PC-3 (cell line): Measurements from ENCODE around the gene NLE1. TPM values are rescaled to one million over a fixed set of nuclear protein-coding genes. Genes with fewer than 3 reads are reported as not detected.

Source experiments
- ATAC-seq: fragments of 200-7000 bp; cut with Tn5 transposase; 2 replicates; pipeline ENCODE4 v1.9.1; 2020; ENCODE audit warnings: mild to moderate bottlenecking, moderate library complexity
- Bru-seq: library from RNA; stranded (reverse); fragments of 400-500 nt; gene quantifications from one replicate; lab custom pipeline; 2021; lab: Mats Ljungman, UMichigan
- BruChase-seq, 2 experiments: library from RNA; stranded (reverse); fragments of 400-500 nt; gene quantifications; one replicate each; lab custom pipeline; 2021; lab: Mats Ljungman, UMichigan
- BruUV-seq: library from RNA; stranded (reverse); fragments of 400-500 nt; replicated peaks from 2 replicates; lab custom pipeline; 2021; lab: Mats Ljungman, UMichigan
- CTCF ChIA-PET: fragments of 300-600 bp; sonication (Branson Sonifier 250); formaldehyde crosslinking; loops from one replicate; lab custom pipeline; 2022; ENCODE audit warnings: antibody characterized with exemption; lab: Charles Lee
- POLR2A ChIA-PET: fragments of 300-600 bp; sonication (Branson Sonifier 250); formaldehyde crosslinking; loops from one replicate; lab custom pipeline; 2022; ENCODE audit warnings: antibody characterized with exemption; ENCODE audit not compliant: unreplicated experiment; lab: Charles Lee
- DNase-seq: peaks from one replicate; pipeline ENCODE4 v3.0.0-alpha.2; 2015
- H2AFZ ChIP-seq: fragments of 300-600 bp; sonication (generic); 2 replicates; pipeline ENCODE4 v1.6.0; 2016; ENCODE audit warnings: antibody characterized with exemption, low read length
- H3F3A ChIP-seq: fragments of 300-600 bp; sonication (generic); one replicate; pipeline ENCODE4 v1.6.0; 2017; ENCODE audit warnings: antibody characterized with exemption, low read length, control low read depth, mild to moderate bottlenecking; ENCODE audit not compliant: unreplicated experiment
- H3K27ac ChIP-seq: fragments of 300-600 bp; sonication (generic); 2 replicates; pipeline ENCODE4 v1.5.1; 2016; ENCODE audit warnings: mild to moderate bottlenecking, low read length
- H3K27me3 ChIP-seq: fragments of 300-600 bp; sonication (generic); 2 replicates; pipeline ENCODE4 v1.6.1; 2016; ENCODE audit warnings: low read length, mixed read lengths
- H3K36me3 ChIP-seq: fragments of 300-600 bp; sonication (generic); 2 replicates; pipeline ENCODE4 v1.6.1; 2016; ENCODE audit warnings: low read depth, mixed run types, low read length, mixed read lengths
- H3K4me1 ChIP-seq: fragments of 300-600 bp; sonication (generic); 2 replicates; pipeline ENCODE4 v1.5.1; 2016; ENCODE audit warnings: low read length; ENCODE audit not compliant: insufficient read depth
- H3K4me2 ChIP-seq: fragments of 300-600 bp; sonication (generic); 2 replicates; pipeline ENCODE4 v1.6.0; 2016; ENCODE audit warnings: low read length
- H3K4me3 ChIP-seq: fragments of 300-600 bp; sonication (generic); 2 replicates; pipeline ENCODE4 v1.5.1; 2016; ENCODE audit warnings: mild to moderate bottlenecking, low read length, mixed read lengths
- H3K79me2 ChIP-seq: fragments of 300-600 bp; sonication (generic); 2 replicates; pipeline ENCODE4 v1.6.1; 2017; ENCODE audit warnings: low read length, mixed read lengths
- H3K9ac ChIP-seq: fragments of 300-600 bp; sonication (generic); 2 replicates; pipeline ENCODE4 v1.6.0; 2016; ENCODE audit warnings: mild to moderate bottlenecking, low read length
- H3K9me2 ChIP-seq: fragments of 300-600 bp; sonication (generic); replicated peaks from 2 replicates; pipeline ENCODE4 v1.6.1; 2016; ENCODE audit warnings: mixed run types, low read length, mixed read lengths
- H3K9me3 ChIP-seq: fragments of 300-600 bp; sonication (generic); 2 replicates; pipeline ENCODE4 v1.6.1; 2016; ENCODE audit warnings: low read length, mixed read lengths
- H4K20me1 ChIP-seq: fragments of 300-600 bp; sonication (generic); 2 replicates; pipeline ENCODE4 v1.6.1; 2016; ENCODE audit warnings: low read length, mixed read lengths
- CTCF ChIP-seq: fragments of 300-600 bp; sonication (generic); conservative IDR thresholded peaks from 2 replicates; pipeline ENCODE4 v1.5.1; 2017; ENCODE audit warnings: antibody characterized with exemption, low read depth, mild to moderate bottlenecking, low read length
- EZH2 ChIP-seq: fragments of 300-600 bp; sonication (generic); IDR thresholded peaks from one replicate; pipeline ENCODE4 v1.6.1; 2017; ENCODE audit warnings: antibody characterized with exemption, mild to moderate bottlenecking, low read length; ENCODE audit not compliant: unreplicated experiment
- EZH2phosphoT487 ChIP-seq: fragments of 300-600 bp; sonication (generic); IDR thresholded peaks from 2 replicates; pipeline ENCODE4 v1.6.1; 2018; ENCODE audit warnings: mild to moderate bottlenecking, antibody characterized with exemption, low read length, borderline replicate concordance
- intact Hi-C: fragments of 100-400 bp; cut with micrococcal nuclease; formaldehyde crosslinking; loops from 2 replicates; pipeline ENCODE4 v1.9.0; 2023
- long read RNA-seq: library from polyadenylated mRNA; unstranded; transcript quantifications from one replicate; pipeline ENCODE4 v2.0.0, GENCODE V29; 2021; ENCODE audit not compliant: unreplicated experiment
- total RNA-seq: library from RNA; depleted of rRNA; stranded (reverse); fragments of >200 nt; gene quantifications from 2 replicates; pipeline ENCODE4 v1.2.3, GENCODE V29; 2014; rRNA removed

The NLE1 gene
- total RNA-seq (18.6 and 33.5 TPM in 2 replicates), Bru-seq, nascent RNA (percentile 65 among the genes with signal in this experiment), BruChase-seq, experiment 1, labeled RNA remaining after a 6-hour chase (percentile 69 among the genes with signal in this experiment), BruChase-seq, experiment 2, labeled RNA remaining after a 2-hour chase (percentile 64 among the genes with signal in this experiment)
- long read RNA-seq, full-length matches to known transcripts: 8 of 16 reads
- long read RNA-seq, partial matches to known transcripts: 5 of 16 reads
- long read RNA-seq, other reads (novel, unspliced or antisense): 3 of 16 reads

GRCh38 chr17:35141681-35142466 is at the start of gene NLE1:
Gene NLE1 (minus strand): TSS chr17:35142303. CDS start chr17:35142275, 28 bp downstream.
- TSS peak; percentile 70 for BruUV-seq

GRCh38 chr17:35191001-35191695 is 49.0 kb upstream of the NLE1 start:
- TF ChIP-seq EZH2phosphoT487 (no peak), EZH2 (no peak), CTCF (no peak)
- intact Hi-C loops: no loop called here
- Histone ChIP-seq H3K79me2 (no peaks in the 10 kb centered on the region), H3K9me3 (no peaks in the 10 kb centered on the region), H3K27me3 (peaks cover 5% of the 10 kb centered on the region; the same call in 1 of the 2 replicates), H3K9me2 (no peaks in the 10 kb centered on the region), H3K4me2 (no peak overlapping the region), H2AFZ (no peak overlapping the region), H4K20me1 (no peaks in the 10 kb centered on the region), H3K27ac (no peak overlapping the region), H3K4me3 (no peak overlapping the region), H3K36me3 (no peaks in the 10 kb centered on the region), H3K4me1 (no peaks in the 10 kb centered on the region), H3F3A (no peaks in the 10 kb centered on the region), H3K9ac (no peak overlapping the region)
- POLR2A ChIA-PET: no interaction called here
- CTCF ChIA-PET: no interaction called here
- no peak for DNase-seq
- no TSS peak for BruUV-seq
- no peak for ATAC-seq

More at GRCh38 chr17:35141681-35142466, at the start of gene NLE1:
- intact Hi-C loops: no loop called here
- Histone ChIP-seq H4K20me1 (0 out of 2 replicates have a peak, but pooled peaks cover 5% of the 10 kb centered on the region), H3K9me2 (no peaks in the 10 kb centered on the region), H3K9ac (peak within 1 kb of the TSS; percentile 96), H3K4me3 (peak within 1 kb of the TSS; percentile 100), H3K4me2 (peak within 1 kb of the TSS; percentile 92), H3F3A (no peaks in the 10 kb centered on the region), H3K36me3 (peaks cover 18% of the 10 kb centered on the region), H3K79me2 (peaks cover 27% of the 10 kb centered on the region), H2AFZ (peak within 1 kb of the TSS; percentile 86), H3K27me3 (no peaks in the 10 kb centered on the region), H3K27ac (0 out of 2 replicates have a peak within 1 kb of the TSS, but pooled peaks have one; percentile 5), H3K9me3 (no peaks in the 10 kb centered on the region), H3K4me1 (no peaks in the 10 kb centered on the region; the same call in 1 of the 2 replicates)
- ATAC-seq (peak; percentile 88), DNase-seq (peak; percentile 70)
- CTCF ChIA-PET: no interaction called here
- no peak for TF ChIP-seq EZH2phosphoT487
- TF ChIP-seq CTCF: peak; percentile 69
- POLR2A ChIA-PET: no interaction called here
